ENCODE data around the gene PRPF40A. TPM values are rescaled to one million over a fixed set of nuclear protein-coding genes. Genes with fewer than 3 reads are reported as not detected.
A peak's percentile ranks its signal among the peaks of the same experiment; 100 is the strongest.
"Not testable (repeated sequence)": the region's sequence is repeated elsewhere in the genome, so short reads cannot be mapped to it uniquely, and the experiment has no call there.

PRPF40A gene
- polyA plus RNA-seq (2013, experiment 1 of 2) = 170 TPM
- 163 TPM for polyA plus RNA-seq (2013, experiment 2 of 2)

DNA sequence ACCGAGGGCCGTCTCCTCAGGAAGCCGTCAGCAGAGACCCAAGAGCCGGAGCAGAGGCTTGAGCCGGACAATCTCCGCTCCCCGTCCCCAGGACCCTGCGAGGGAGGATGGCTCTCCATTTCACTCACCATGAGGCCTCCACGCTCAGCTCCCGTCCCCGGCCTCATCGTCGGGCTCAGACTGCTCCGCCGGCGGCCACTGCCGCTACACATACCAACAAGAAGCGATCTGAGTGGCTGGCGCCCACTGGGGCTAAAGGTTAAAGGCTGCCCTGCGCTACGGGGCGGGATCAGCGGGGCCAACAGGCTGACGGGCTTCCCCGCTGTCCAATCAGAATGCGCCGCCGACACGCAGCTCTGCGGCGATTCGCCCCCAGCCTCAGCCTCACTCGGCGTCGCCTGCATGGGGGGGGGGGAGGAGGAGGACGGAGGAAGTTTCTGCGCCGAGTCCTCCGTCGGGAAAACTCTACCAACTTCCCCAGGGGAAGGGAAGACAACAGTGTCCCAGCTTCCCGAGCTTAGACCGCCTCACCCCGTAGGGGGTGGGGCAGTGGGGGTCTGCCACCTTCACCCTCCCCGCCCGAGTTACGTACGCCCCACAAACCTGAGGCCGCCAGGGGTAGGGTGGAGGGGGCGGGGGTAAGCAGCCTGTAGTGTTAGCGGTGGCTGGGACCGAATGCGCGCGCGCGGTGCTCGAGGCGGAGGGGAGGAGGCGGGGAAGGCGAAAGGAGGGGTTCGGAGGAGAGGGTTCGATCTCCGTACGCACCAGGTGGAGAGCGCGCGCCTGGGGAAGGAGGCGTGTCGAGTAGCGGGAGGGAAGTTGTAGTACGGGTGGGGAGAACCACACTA, at the start of gene PRPF40A:
TSS of gene PRPF40A (minus strand) at position 234 of the 848 bp plus-strand sequence. CDS start at position 212, 22 bp downstream.
- peak within 1 kb of the TSS in 1 of 2 experiments; percentile 96 for H3K23ac ChIP-seq (ENCODE audit: low read length in 2 of 2)
- H4K91ac ChIP-seq (ENCODE audit: low read length) = peak within 1 kb of the TSS; percentile 96
- H3K14ac ChIP-seq (ENCODE audit: low read length in 2 of 2) = peak within 1 kb of the TSS in 1 of 2 experiments; percentile 99
- peak within 1 kb of the TSS; percentile 77 to 100 for H3K4ac ChIP-seq (ENCODE audit: low read depth in 1 of 2, low read length in 2 of 2)
- H2BK12ac ChIP-seq (ENCODE audit: low read length in 2 of 2) = peak within 1 kb of the TSS; percentile 85 to 100
- DNase-seq = peak; percentile 98
- H3K79me1 ChIP-seq (replicated peaks; ENCODE audit: low read length, poor library complexity, severe bottlenecking) = peaks cover 4% of the 10 kb centered on the region
- H2BK5ac ChIP-seq (ENCODE audit: low read depth, low read length, poor library complexity, severe bottlenecking) = peak within 1 kb of the TSS; percentile 98
- H3K9me3 ChIP-seq (ENCODE audit: control insufficient read depth, low read length) = no peaks in the 10 kb centered on the region
- peak within 1 kb of the TSS; percentile 73 for H3K4me2 ChIP-seq (ENCODE audit: low read length, poor library complexity, severe bottlenecking)
- peak within 1 kb of the TSS; percentile 97 for H3K27ac ChIP-seq (ENCODE audit: low read length, poor library complexity, severe bottlenecking)
- H3K27me3 ChIP-seq (ENCODE audit: control insufficient read depth in 1 of 2, insufficient read depth in 1 of 2, low read length in 2 of 2) = no peaks in the 10 kb centered on the region
- peak within 1 kb of the TSS; percentile 96 for H2BK15ac ChIP-seq (ENCODE audit: low read depth, poor library complexity, severe bottlenecking)
- H3K4me1 ChIP-seq (ENCODE audit: control insufficient read depth, insufficient read depth, low read depth, low read length) = peaks cover 1% of the 10 kb centered on the region
- H3K4me3 ChIP-seq (ENCODE audit: insufficient read depth in 1 of 2, low read depth in 1 of 2, low read length in 2 of 2) = peak within 1 kb of the TSS; percentile 93 to 95
- H3K9ac ChIP-seq (ENCODE audit: low read length) = peak within 1 kb of the TSS; percentile 99
- peak within 1 kb of the TSS; percentile 17 for H2AK5ac ChIP-seq (ENCODE audit: low read length, severe bottlenecking)
- peak within 1 kb of the TSS; percentile 99 for H4K8ac ChIP-seq (ENCODE audit: low read length)
- peak within 1 kb of the TSS; percentile 96 for H2BK120ac ChIP-seq (ENCODE audit: low read depth, low read length)
- H2AFZ ChIP-seq (ENCODE audit: low read depth, low read length) = peak within 1 kb of the TSS; percentile 96
- peak within 1 kb of the TSS; percentile 99 for H3K18ac ChIP-seq (ENCODE audit: low read depth in 1 of 2, low read length in 2 of 2)
- peaks cover 3 to 43% of the 10 kb centered on the region in 2 experiments for H3K36me3 ChIP-seq (ENCODE audit: control insufficient read depth in 1 of 2, insufficient read depth in 2 of 2, low read depth in 1 of 2, low read length in 2 of 2)
- under 1% methylated on average over 50 of the region's 71 CpGs for WGBS

DNA sequence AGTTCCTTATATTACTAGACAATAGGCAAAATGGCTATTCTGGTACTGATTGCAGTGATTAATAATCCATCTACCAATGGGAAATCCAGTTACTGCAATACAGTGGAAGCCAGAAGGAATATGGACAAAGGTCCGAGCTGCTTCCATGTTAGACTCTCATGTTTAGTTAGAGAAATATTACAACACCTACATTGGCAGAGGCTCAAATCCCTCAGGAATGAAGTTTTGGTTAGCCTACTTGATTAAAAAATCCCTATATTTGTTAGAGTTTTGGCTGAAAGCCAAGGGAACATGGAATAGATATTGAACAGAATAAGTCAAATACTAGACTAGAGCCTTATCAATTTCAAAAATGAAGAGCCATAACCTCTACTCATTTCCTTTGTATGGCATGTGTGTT, 49.7 kb upstream of the PRPF40A start:
- no peak overlapping the region for H2BK12ac ChIP-seq (ENCODE audit: low read length in 2 of 2)
- H3K4me2 ChIP-seq (ENCODE audit: low read length, poor library complexity, severe bottlenecking) = no peak overlapping the region
- H2AK5ac ChIP-seq (ENCODE audit: low read length, severe bottlenecking) = no peak overlapping the region
- H3K9me3 ChIP-seq (ENCODE audit: control insufficient read depth, low read length) = no peaks in the 10 kb centered on the region
- no peaks in the 10 kb centered on the region for H3K79me1 ChIP-seq (replicated peaks; ENCODE audit: low read length, poor library complexity, severe bottlenecking)
- H3K23ac ChIP-seq (ENCODE audit: low read length in 2 of 2) = no peak overlapping the region
- H3K9ac ChIP-seq (ENCODE audit: low read length) = no peak overlapping the region
- peaks cover 0 to 7% of the 10 kb centered on the region in 2 experiments for H3K36me3 ChIP-seq (ENCODE audit: control insufficient read depth in 1 of 2, insufficient read depth in 2 of 2, low read depth in 1 of 2, low read length in 2 of 2)
- H4K8ac ChIP-seq (ENCODE audit: low read length) = no peak overlapping the region
- H3K27ac ChIP-seq (ENCODE audit: low read length, poor library complexity, severe bottlenecking) = no peak overlapping the region
- no peak overlapping the region for H3K18ac ChIP-seq (ENCODE audit: low read depth in 1 of 2, low read length in 2 of 2)
- WGBS = no CpG with 5 or more reads among the region's 1 CpG
- no peak overlapping the region for H2AFZ ChIP-seq (ENCODE audit: low read depth, low read length)
- H3K27me3 ChIP-seq (ENCODE audit: control insufficient read depth in 1 of 2, insufficient read depth in 1 of 2, low read length in 2 of 2) = no peaks in the 10 kb centered on the region
- peak; percentile 22 for DNase-seq
- H2BK120ac ChIP-seq (ENCODE audit: low read depth, low read length) = no peak overlapping the region
- H2BK5ac ChIP-seq (ENCODE audit: low read depth, low read length, poor library complexity, severe bottlenecking) = no peak overlapping the region
- no peak overlapping the region for H4K91ac ChIP-seq (ENCODE audit: low read length)
- H2BK15ac ChIP-seq (ENCODE audit: low read depth, poor library complexity, severe bottlenecking) = no peak overlapping the region
- no peak overlapping the region for H3K4ac ChIP-seq (ENCODE audit: low read depth in 1 of 2, low read length in 2 of 2)
- H3K14ac ChIP-seq (ENCODE audit: low read length in 2 of 2) = no peak overlapping the region
- H3K4me1 ChIP-seq (ENCODE audit: control insufficient read depth, insufficient read depth, low read depth, low read length) = no peaks in the 10 kb centered on the region
- no peak overlapping the region for H3K4me3 ChIP-seq (ENCODE audit: insufficient read depth in 1 of 2, low read depth in 1 of 2, low read length in 2 of 2)

DNA sequence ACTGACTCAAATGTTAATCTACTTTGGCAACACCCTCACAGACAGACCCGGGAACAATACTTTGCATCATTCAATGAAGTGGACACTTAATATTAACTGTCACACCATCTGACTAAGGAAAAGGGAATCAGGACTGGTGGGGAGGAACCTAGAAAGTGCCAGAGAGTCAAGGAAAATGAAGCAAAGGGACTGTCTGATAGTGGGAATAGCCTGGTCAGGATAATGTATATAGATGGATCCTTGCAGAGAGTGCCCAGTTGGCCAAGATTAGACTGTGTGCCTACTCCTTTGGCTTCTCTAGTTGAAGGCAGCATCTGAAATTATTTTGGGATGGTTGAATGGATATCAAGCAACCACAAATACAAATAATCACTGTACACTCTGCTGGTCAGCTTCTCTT, 46.4 kb upstream of the PRPF40A start:
- Histone ChIP-seq H3K4ac (ENCODE audit: low read depth in 1 of 2, low read length in 2 of 2) (no peak overlapping the region), H2BK15ac (ENCODE audit: low read depth, poor library complexity, severe bottlenecking) (no peak overlapping the region), H2AK5ac (ENCODE audit: low read length, severe bottlenecking) (no peak overlapping the region), H2BK120ac (ENCODE audit: low read depth, low read length) (no peak overlapping the region), H3K9me3 (ENCODE audit: control insufficient read depth, low read length) (no peaks in the 10 kb centered on the region), H3K27me3 (ENCODE audit: control insufficient read depth in 1 of 2, insufficient read depth in 1 of 2, low read length in 2 of 2) (no peaks in the 10 kb centered on the region), H3K9ac (ENCODE audit: low read length) (no peak overlapping the region), H3K4me3 (ENCODE audit: insufficient read depth in 1 of 2, low read depth in 1 of 2, low read length in 2 of 2) (no peak overlapping the region), H3K36me3 (ENCODE audit: control insufficient read depth in 1 of 2, insufficient read depth in 2 of 2, low read depth in 1 of 2, low read length in 2 of 2) (peaks cover 6 to 7% of the 10 kb centered on the region in 2 experiments), H3K18ac (ENCODE audit: low read depth in 1 of 2, low read length in 2 of 2) (peak overlapping the region in 1 of 2 experiments; percentile 24), H3K4me1 (ENCODE audit: control insufficient read depth, insufficient read depth, low read depth, low read length) (no peaks in the 10 kb centered on the region), H2AFZ (ENCODE audit: low read depth, low read length) (no peak overlapping the region), H3K14ac (ENCODE audit: low read length in 2 of 2) (no peak overlapping the region), H3K23ac (ENCODE audit: low read length in 2 of 2) (no peak overlapping the region), H3K4me2 (ENCODE audit: low read length, poor library complexity, severe bottlenecking) (no peak overlapping the region), H2BK12ac (ENCODE audit: low read length in 2 of 2) (no peak overlapping the region), H2BK5ac (ENCODE audit: low read depth, low read length, poor library complexity, severe bottlenecking) (no peak overlapping the region), H4K91ac (ENCODE audit: low read length) (no peak overlapping the region), H4K8ac (ENCODE audit: low read length) (no peak overlapping the region), H3K79me1 (replicated peaks; ENCODE audit: low read length, poor library complexity, severe bottlenecking) (peaks cover under 1% of the 10 kb centered on the region), H3K27ac (ENCODE audit: low read length, poor library complexity, severe bottlenecking) (no peak overlapping the region)
- no peak for DNase-seq
- no CpG with 5 or more reads among the region's 1 CpG for WGBS

DNA sequence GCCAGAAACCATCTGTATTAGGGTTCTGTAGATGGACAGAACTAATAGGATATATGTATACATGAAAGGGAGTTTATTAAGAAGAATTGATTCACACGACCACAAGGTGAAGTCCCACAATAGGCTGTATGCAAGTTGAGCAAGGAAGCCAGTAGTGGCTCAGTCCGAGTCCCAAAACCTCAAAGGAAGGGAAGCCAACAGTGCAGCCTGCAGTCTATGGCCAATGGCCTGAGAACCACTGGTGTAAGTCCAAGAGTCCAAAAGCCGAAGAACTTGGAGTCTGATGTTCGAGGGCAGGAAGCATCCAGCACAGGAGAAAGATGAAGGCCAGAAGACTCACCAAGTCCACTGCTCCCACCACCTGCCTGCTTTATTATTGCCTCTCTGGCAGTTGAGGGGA, 45.9 kb upstream of the PRPF40A start:
- H3K4me2 ChIP-seq (ENCODE audit: low read length, poor library complexity, severe bottlenecking); H3K36me3 ChIP-seq (ENCODE audit: control insufficient read depth in 1 of 2, insufficient read depth in 2 of 2, low read depth in 1 of 2, low read length in 2 of 2): not testable (repeated sequence)

More for the DNA sequence above, 45.9 kb upstream of the PRPF40A start:
- H3K27me3 ChIP-seq (ENCODE audit: control insufficient read depth in 1 of 2, insufficient read depth in 1 of 2, low read length in 2 of 2); H2BK15ac ChIP-seq (ENCODE audit: low read depth, poor library complexity, severe bottlenecking); H4K8ac ChIP-seq (ENCODE audit: low read length); H4K91ac ChIP-seq (ENCODE audit: low read length); DNase-seq; H3K14ac ChIP-seq (ENCODE audit: low read length in 2 of 2); H3K4ac ChIP-seq (ENCODE audit: low read depth in 1 of 2, low read length in 2 of 2); H2AFZ ChIP-seq (ENCODE audit: low read depth, low read length); H2BK120ac ChIP-seq (ENCODE audit: low read depth, low read length); H3K9me3 ChIP-seq (ENCODE audit: control insufficient read depth, low read length); H3K23ac ChIP-seq (ENCODE audit: low read length in 2 of 2); H2BK5ac ChIP-seq (ENCODE audit: low read depth, low read length, poor library complexity, severe bottlenecking); H3K79me1 ChIP-seq (replicated peaks; ENCODE audit: low read length, poor library complexity, severe bottlenecking); H3K27ac ChIP-seq (ENCODE audit: low read length, poor library complexity, severe bottlenecking); H3K4me3 ChIP-seq (ENCODE audit: insufficient read depth in 1 of 2, low read depth in 1 of 2, low read length in 2 of 2); H2BK12ac ChIP-seq (ENCODE audit: low read length in 2 of 2); H3K9ac ChIP-seq (ENCODE audit: low read length); H3K4me1 ChIP-seq (ENCODE audit: control insufficient read depth, insufficient read depth, low read depth, low read length); H2AK5ac ChIP-seq (ENCODE audit: low read length, severe bottlenecking): not testable (repeated sequence)
- 93% methylated on average over 4 of the region's 4 CpGs for WGBS
- H3K18ac ChIP-seq (ENCODE audit: low read depth in 1 of 2, low read length in 2 of 2) = peak overlapping the region in 1 of 2 experiments; percentile 24
